Nephron progenitor cell (in vitro differentiated cells): ENCODE measurements around the gene FIGLA.

ENCODE experiments used
- DNase-seq: peaks from one replicate; pipeline ENCODE4 v3.0.0; 2021
- H3K27ac Mint-ChIP-seq: 2 replicates; pipeline ENCODE4 v1.8.0; 2021; ENCODE audit warnings: mild to moderate bottlenecking, moderate library complexity, mixed read lengths
- H3K27me3 Mint-ChIP-seq: 2 replicates; pipeline ENCODE4 v1.8.0; 2021; ENCODE audit warnings: mild to moderate bottlenecking, low read depth, mixed read lengths; ENCODE audit not compliant: poor library complexity
- H3K36me3 Mint-ChIP-seq: 2 replicates; pipeline ENCODE4 v1.8.0; 2021; ENCODE audit warnings: low read depth, mixed read lengths
- H3K4me1 Mint-ChIP-seq: 2 replicates; pipeline ENCODE4 v1.8.0; 2021; ENCODE audit warnings: mixed read lengths
- H3K4me3 Mint-ChIP-seq: 2 replicates; pipeline ENCODE4 v1.8.0; 2021; ENCODE audit warnings: mild to moderate bottlenecking, moderate library complexity, mixed read lengths
- H3K9me3 Mint-ChIP-seq: 2 replicates; pipeline ENCODE4 v1.8.0; 2021; ENCODE audit warnings: mild to moderate bottlenecking, moderate library complexity, mixed read lengths
- TF ChIP-seq, protein P1 (sequence below): fragments of 200-600 bp; sonication (generic); IDR thresholded peaks from 2 replicates; pipeline ENCODE4 v1.5.0; 2021; ENCODE audit warnings: antibody characterized with exemption

FIGLA gene

DNA sequence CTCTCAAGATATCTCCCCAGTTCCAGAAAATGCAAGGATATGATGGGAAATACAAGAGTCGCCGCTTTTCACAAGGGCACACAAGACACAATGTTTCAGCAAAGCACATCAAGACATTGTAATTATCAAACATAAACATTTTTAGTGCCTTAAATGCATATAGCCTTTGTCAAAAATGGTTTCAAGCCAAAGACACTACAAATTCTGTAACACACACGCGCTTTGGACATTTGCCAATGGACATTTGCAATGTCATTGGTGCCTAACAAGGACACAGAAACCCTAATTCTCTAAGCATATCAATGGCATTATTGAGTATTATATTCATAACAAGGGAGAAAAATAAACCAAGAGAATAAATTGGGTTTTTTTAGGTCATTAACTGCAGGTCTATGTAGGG, 38.6 kb downstream of the FIGLA start:
- Mint-ChIP-seq H3K27me3 (peaks cover 4% of the 10 kb centered on the region), H3K4me3 (no peak overlapping the region), H3K9me3 (peaks cover 14% of the 10 kb centered on the region), H3K36me3 (peaks cover 11% of the 10 kb centered on the region), H3K27ac (no peak overlapping the region), H3K4me1 (peaks cover 14% of the 10 kb centered on the region)
- DNase-seq: no peak
- TF ChIP-seq, protein P1, sequence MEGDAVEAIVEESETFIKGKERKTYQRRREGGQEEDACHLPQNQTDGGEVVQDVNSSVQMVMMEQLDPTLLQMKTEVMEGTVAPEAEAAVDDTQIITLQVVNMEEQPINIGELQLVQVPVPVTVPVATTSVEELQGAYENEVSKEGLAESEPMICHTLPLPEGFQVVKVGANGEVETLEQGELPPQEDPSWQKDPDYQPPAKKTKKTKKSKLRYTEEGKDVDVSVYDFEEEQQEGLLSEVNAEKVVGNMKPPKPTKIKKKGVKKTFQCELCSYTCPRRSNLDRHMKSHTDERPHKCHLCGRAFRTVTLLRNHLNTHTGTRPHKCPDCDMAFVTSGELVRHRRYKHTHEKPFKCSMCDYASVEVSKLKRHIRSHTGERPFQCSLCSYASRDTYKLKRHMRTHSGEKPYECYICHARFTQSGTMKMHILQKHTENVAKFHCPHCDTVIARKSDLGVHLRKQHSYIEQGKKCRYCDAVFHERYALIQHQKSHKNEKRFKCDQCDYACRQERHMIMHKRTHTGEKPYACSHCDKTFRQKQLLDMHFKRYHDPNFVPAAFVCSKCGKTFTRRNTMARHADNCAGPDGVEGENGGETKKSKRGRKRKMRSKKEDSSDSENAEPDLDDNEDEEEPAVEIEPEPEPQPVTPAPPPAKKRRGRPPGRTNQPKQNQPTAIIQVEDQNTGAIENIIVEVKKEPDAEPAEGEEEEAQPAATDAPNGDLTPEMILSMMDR: no peak

DNA sequence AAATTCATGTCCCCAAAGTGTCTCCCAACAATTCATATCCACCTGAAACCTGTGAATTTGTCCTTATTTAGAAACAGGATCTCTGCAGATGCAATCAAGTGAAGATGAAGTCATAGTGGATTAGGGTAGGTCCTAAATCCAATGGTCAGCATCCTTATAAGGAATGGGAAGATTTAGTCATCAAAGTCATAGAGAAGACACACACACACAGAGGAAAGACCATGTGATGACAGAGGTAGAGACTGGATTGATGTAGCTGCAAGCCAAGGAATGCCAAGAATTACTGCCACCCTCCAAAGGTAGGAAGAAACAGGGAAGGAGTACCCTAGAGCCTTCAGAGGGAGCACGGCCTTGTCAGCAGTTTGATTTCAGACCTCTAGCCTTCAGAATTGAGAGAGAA, 40.1 kb downstream of the FIGLA start:
- Mint-ChIP-seq H3K27me3 (peaks cover 4% of the 10 kb centered on the region), H3K36me3 (peaks cover 5% of the 10 kb centered on the region), H3K9me3 (peaks cover 10% of the 10 kb centered on the region), H3K4me1 (peaks cover 21% of the 10 kb centered on the region), H3K4me3 (no peak overlapping the region), H3K27ac (no peak overlapping the region)
- DNase-seq: no peak
- TF ChIP-seq, protein P1: no peak

DNA sequence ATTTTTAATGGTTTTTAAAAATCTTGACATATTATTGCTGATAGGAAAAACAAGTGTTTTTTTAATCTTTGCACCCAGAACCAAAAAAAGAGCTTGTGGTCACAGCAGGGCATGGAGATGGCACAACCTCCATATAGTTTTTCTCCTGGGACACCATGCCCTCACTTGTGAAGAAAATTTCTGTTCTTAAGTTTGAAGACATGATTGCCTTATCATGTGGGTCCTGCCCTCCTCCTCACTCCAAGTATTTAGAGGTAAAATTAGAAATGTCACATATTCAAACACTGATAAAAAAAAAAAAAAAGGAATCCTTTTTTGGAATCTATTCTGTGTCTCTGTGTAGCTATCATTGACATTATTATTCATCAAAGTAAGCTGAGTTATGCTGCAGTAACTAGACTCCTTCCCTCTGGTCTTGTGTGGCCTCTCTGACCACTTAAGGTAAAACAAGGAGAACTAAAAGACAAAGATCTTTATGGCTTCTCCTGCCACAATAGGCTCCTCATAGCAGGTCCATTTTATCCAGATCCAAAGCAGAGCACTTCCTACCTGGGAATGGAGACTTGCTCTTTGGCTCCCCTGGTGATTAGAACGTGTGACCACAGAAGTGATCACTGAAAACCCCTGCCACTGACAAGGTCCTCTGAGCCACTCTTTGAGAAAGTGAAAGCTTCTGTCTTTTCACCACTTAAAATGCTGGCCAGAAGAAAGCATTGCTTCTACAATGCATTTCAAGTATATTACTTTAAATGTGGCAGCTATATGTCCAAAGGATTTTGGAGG, 42.2 kb downstream of the FIGLA start:
- H3K9me3 Mint-ChIP-seq: peaks cover 10% of the 10 kb centered on the region
- TF ChIP-seq, protein P1: no peak
- peaks cover 33% of the 10 kb centered on the region for H3K4me1 Mint-ChIP-seq
- H3K27me3 Mint-ChIP-seq: peaks cover 4% of the 10 kb centered on the region
- no peak for DNase-seq
- H3K4me3 Mint-ChIP-seq: no peak overlapping the region
- no peak overlapping the region for H3K27ac Mint-ChIP-seq
- peaks cover 5% of the 10 kb centered on the region for H3K36me3 Mint-ChIP-seq

DNA sequence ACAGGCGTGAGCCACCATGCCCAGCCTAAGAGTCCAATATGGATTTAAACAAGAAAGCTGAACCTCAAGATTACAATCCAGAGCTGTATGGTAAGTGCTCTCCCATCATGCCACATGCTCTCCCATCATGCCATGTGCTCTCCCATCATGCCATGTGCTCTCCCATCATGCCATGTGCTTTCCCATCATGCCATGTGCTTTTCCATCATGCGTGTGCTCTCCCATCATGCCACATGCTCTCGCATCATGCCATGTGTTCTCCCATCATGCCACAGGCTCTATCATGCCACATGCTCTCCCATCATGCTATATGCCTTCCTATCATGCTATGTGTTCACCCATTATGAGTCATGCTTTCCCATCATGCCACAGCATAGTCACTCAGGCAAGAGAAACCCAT, 43.2 kb downstream of the FIGLA start:
- Mint-ChIP-seq H3K36me3 (peaks cover 5% of the 10 kb centered on the region), H3K4me1 (peaks cover 33% of the 10 kb centered on the region), H3K4me3 (no peak overlapping the region), H3K9me3 (peaks cover 10% of the 10 kb centered on the region), H3K27me3 (peaks cover 4% of the 10 kb centered on the region), H3K27ac (no peak overlapping the region)
- TF ChIP-seq, protein P1: no peak
- DNase-seq: no peak

DNA sequence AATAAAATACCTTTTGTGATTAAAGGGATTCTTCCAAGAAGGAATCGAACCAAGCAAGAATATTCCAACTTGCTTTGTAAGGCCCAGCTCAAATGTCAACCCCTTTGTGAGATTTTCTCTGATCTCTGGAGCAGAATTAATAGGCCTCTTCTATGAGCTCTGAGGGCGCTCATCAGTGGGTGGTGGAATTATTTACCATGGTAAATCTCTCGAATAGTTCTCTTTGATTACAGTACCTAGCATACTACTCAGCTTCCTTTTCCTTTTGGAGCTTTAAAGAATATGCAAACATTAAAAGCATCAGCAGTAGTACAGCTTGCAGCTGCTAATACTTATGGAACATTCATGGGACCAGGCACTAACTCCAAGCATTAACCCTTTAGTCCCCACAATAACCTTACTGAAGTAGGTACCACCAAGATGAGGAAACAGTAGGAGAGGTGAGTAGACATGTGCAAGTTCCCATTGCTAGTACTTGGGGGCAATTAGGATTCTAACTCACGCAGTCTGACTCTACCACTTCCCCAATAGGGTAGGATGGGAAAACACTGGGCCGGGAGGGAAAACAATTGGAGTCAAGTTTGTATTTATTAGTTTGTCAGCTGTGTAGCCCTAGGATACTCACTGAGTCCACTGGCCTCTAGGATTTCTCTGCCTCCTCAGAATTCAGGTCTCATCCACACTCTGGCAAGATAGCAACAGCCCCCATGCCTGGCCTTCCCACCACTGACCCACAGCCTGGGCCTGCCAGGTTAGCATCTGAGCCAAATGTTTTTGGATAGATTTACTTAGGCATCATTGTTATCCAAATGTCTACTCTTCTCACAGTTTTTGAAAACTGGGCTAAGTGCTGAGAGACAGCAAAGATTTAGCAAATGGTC, 44.1 kb downstream of the FIGLA start:
- Mint-ChIP-seq H3K27ac (no peak overlapping the region), H3K4me3 (no peak overlapping the region), H3K27me3 (peaks cover 4% of the 10 kb centered on the region), H3K9me3 (peaks cover 10% of the 10 kb centered on the region), H3K4me1 (peaks cover 34% of the 10 kb centered on the region), H3K36me3 (peaks cover 5% of the 10 kb centered on the region)
- no peak for DNase-seq
- TF ChIP-seq, protein P1: no peak
